GM19468 (cell line): ENCODE data around the gene MCTP1.

Experiments used
- ATAC-seq: cut with Tn5 transposase; IDR thresholded peaks from one replicate; pipeline ENCODE4 v1.9.1; 2021; ENCODE audit warnings: mild to moderate bottlenecking, moderate library complexity, moderate number of reproducible peaks; ENCODE audit not compliant: unreplicated experiment; ENCODE audit errors: extremely low read depth

Gene MCTP1

GRCh38 chr5:94693043-94693822 is 591.7 kb downstream of the MCTP1 start:
- ATAC-seq: peak; percentile 75

DNA sequence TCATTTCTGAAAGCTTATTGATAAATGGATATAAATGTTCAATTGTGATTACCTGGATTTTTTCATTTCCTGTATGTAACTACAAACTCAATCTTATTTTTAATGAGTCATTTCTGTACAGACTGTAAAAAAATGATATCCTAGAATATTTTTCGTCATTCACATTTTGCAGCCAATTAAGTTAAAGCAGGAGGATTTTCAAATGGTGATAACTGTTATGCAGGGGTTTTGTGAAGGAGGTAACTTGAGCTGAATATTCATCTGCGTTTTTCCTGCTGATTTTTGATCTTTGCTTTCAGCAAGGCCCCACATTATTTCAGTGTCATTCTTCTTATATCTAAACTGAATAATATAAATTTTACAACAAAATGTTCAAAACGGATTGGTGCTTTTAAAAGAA is 592.3 kb downstream of the MCTP1 start:
- no peak for ATAC-seq

GRCh38 chr5:94691949-94692348 is 592.9 kb downstream of the MCTP1 start:
- ATAC-seq: no peak

DNA sequence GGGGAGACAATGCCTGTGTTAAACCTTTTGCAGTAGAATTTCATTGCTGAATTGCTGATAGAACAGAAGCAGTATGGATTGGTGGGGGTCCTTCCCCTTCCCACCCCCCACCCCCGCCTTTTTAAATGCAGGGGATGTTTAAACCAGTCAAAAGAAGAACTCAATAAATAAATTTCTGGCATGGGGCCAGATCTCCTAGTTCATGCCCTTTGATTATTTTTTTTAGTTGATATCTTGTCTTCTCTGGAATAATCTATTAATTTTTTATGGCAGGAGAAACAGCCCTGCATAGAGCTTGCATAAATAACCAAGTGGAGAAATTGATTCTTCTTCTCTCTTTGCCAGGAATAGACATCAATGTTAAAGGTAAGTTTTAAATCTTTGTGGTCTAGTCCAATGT is 593.6 kb downstream of the MCTP1 start:
- ATAC-seq: no peak

- no peak for ATAC-seq
These were observed 594.1 kb downstream of the MCTP1 start for GRCh38 chr5:94690778-94691177.

- no peak for ATAC-seq
These were observed 595.0 kb downstream of the MCTP1 start for GRCh38 chr5:94689908-94690307.

DNA sequence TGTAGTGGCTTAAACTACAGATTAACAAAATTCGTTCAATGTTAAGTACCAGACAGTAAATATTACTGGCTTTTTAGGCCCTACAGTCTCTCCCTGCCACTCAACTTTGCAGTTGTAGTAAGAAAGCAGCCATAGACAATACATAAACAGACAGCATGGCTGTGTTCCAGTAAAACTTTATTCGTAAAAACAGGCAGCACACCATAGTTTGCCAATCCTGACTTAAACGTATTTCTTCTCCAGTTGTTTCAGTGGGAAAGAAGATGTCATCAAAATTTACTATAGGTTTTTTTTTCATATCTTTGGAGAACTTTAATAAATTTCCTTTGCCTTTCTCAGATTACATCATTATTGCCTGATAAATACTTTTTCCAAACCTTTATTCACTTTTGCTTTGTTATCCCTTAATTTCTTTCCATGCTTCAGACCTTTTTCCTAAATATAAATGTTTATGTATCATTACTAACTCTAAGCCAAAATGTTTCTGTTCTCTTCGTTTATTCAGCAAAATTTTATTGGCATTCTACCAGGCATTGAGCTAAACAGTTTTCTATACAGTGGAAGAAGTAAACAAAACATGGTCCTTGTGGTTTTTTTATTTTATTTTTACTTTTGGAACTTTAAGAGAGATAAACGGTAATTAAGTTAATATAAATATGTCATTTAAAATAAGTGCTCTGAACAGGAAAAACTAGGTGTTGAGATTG is 601.9 kb downstream of the MCTP1 start:
- no peak for ATAC-seq

DNA sequence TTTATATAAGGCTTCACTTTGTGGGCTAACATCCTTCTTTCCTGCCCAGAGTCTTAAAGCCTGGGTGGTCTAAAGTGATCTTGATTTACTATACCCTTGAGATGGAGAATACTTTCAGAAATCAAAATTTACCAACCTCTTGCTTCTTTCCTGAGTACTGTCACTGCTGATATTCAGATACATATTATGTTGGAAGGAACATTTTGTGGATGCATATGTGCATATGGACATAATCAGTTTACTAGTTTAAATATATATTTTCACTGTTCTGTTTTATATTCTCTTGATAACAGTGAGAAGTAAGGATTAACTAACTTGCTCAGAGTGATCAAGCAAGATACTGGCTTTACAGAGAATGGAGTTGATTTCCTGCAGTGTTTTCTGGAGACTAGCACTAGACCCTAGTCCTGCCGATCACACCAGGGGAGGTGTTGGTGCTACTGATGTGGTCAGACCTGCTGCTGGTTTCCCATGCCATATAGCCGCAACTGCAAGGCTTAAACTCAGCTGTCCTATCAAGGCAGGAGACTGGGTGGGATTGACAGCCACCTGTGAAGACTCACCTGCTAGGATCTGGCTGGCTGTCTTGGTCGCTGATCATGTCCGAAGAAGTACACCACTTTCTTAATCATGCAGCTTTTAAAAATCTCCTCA is 608.8 kb downstream of the MCTP1 start:
- ATAC-seq: no peak

DNA sequence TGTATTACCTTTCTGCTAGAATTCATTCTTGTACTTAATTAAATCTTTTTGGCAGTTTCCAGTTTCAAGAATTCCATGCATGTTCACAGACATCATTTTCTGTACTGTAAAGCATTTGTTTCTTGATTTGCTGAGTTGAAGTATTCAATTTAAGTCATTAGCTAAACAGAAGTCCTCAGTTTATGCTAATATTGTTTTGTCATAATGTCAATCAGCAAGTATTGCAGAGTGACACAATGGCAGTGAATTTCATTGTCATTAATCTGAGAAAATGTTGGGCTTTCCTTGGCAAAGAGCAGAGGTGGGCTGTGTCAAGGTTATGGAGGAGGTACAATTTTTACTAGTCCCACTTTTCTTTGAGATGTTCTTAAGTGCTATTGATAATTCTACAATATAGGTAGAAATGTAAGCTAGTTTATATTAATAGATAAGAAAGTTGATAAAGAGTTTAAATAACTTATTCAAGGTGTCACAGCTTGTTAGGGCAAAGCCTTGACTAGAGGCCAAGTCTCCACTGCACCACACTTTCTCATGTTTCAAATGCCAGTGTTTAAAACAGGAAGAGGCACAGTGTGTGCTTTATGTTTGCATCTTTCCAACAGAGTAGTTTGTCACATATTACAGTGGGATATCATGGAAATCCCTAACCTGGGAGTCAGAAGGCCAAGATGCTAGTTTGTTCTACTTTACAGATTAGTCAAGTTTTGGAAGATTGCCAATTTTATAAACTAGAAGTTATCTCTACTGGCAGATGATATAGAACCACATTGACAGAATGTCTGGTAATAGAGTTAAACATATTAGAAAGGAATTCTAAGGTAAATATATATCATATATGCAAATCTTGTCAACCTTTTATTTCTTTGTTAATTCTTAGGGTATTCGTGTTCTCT is 610.2 kb downstream of the MCTP1 start:
- ATAC-seq: no peak

DNA sequence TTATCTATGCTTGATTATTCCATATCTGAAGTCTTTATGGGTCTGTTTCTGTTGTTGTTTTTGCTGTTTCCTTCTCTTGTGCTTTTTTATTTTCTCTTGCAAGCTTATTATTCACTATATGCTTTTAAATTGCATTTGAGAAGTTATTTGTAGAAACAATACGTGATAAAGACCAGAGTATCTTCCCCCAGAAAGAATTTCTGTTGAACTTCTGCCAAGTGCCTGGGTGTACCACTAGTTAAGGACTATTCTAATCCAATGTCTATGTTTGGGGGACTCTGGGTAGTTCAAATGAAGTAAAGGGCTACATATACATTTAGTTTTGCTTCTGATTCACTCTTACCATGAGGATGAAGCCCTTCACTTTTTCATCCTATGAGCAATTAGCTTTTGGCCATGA is 612.1 kb downstream of the MCTP1 start:
- no peak for ATAC-seq

GRCh38 chr5:94670726-94671125 is 614.2 kb downstream of the MCTP1 start:
- ATAC-seq: no peak

DNA sequence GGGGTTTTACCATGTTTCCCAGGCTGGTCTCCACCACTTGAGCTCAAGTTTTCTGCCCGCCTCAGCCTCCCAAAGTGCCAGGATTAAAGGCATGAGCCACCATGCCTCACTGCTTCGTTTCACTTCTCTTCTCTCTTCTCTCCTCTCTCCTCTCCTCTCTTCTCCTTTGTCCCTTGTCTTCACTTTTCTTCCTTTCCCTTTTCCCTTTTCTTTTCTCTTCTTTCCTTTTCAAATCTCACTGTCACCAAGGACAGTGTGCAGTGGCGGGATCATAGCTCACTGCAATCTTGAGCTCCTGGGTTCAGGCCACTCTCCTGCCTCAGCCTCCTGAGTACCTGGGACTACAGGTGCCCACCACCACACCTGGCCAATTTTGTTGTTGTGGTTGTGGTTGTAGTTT is 617.0 kb downstream of the MCTP1 start:
- no peak for ATAC-seq

GRCh38 chr5:94661086-94661485 is 623.8 kb downstream of the MCTP1 start:
- no peak for ATAC-seq

GRCh38 chr5:94660506-94660905 is 624.4 kb downstream of the MCTP1 start:
- no peak for ATAC-seq

DNA sequence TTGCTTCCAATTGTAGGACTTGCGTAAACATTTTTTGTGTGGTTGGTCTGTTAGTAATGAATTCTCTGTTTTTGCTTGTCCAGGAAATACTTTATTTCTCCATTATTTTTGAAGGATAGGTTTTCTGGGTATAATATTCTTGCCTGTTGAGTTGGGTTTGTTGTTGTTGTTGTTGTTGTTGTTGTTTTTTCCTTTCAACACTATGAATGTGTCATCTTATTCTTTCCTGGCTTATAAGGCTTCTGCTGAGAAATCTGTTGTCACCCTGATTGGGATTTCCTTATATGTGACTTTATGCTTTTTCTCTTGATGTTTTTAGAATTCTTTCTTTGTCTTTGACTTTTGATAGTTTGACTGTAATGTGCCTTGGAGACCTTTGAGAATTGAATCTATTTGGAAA is 626.6 kb downstream of the MCTP1 start:
- ATAC-seq: no peak
